ENCODE data around the gene IRF7.
"Not testable (repeated sequence)": the region's sequence is repeated elsewhere in the genome, so short reads cannot be mapped to it uniquely, and the experiment has no call there.

Gene IRF7

DNA sequence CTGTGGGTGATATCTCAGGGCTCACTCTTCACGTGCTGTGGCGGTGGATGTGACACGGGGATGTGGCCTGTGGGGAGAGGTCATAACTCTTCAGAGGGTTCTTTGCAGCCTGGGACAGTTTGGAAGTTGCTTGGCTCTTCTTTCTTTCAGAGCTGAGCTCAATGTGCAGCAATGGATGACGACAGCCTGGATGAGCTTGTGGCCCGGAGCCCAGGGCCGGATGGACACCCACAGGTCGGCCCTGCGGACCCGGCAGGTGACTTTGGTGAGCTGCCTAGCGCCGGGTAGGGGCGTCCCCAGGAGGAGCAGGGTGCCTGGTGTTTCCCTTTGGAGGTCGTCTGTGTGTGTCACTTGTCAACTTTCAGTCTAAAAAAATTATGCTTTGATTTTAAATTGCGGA is 34.4 kb downstream of the IRF7 start:
- no peak for DNase-seq (ENCODE audit: low spot score)

GRCh38 chr11:579830-580601 is 35.7 kb downstream of the IRF7 start:
- DNase-seq (ENCODE audit: low spot score) = no peak

- no peak for DNase-seq (ENCODE audit: low spot score)
Observed at GRCh38 chr11:578276-579035, 37.3 kb downstream of the IRF7 start.

DNA sequence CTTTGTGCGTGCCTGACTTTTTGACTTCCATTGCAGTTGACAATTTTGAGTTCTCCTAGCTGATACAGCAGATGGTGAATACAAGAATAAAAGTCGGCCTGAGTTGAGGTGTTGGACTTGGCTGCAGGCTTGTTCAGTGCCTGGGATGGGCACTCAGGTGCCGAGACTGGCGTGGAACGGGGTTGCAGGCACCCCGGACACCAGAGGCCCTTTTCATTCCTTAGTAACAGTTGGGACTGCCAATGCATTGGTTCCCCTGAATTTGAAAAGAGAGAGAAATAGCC is 38.2 kb downstream of the IRF7 start:
- DNase-seq (ENCODE audit: low spot score) = no peak

DNA sequence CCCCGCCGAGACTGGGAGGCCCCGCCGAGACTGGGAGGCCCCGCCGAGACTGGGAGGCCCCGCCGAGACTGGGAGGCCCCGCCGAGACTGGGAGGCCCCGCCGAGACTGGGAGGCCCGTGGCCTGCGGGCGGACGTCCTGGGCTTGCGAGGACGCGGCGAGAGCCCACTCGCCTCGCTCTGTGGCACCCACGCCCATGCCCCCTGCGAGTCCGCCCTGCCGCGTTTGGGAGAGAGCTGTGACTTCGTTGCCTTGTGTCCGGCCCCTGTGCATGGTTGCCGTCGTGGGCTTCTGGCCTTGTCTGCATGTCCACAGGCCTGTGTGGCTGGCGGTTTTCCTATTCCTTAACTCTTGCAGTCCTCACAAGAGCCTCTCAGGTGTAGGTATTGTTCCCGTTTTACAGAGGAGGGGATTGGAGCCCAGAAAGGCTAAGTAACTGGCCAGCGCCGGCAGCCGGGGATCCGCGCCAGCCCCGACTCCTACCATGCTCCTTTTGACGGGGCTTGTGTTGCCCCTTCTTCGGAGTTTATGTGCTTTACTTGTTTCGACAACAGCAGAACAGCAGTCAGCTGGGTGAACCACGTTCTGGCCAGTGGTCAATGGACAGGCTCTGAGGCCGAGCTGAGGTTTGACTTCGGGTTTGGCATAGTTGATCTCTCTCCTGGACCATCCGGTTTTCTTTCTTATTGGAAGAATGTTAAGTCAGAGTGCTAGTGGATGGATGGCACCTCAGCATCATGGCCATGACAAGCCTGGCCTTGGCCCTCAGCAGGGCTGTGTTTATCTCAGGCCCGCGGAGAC is 38.7 kb downstream of the IRF7 start:
- DNase-seq (ENCODE audit: low spot score) = no peak

DNA sequence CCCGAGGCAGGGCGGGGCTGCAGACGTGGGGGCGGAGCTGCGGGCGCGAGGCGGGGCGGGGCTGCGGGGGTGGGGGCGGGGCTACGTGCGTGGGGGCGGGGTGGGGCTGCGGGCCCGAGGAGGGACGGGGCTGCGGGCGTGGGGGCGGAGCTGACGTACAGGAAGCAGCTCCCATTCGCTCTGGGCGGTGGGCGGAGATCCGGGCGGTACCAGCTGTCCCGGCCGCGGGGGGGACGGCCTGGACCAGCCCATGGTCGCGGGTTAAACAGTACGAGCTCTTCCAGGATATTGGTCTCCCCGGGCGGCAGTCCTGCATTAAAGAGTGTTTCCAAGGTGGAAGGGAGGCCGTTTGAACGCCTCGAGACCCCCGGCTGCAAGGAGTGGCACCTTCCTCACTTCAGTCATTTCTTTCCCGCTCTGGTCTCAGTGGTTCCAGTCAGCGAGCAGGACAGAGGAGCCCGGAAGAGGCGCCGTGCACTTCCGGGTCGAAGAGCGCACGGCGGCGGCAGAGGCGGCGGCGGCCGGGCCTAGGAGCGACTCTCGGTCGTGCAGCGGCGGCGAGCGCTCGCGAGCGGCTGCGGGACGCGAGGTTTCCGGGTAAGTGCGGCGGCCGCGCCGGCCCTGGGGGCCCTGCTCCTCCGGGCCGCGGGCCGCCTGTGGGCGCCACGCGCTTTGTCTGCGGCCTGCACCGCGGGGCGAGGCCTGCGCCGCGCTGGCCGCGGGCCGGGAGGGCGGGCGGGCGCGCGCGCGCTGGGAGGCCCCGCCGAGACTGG is 39.6 kb downstream of the IRF7 start, which contains the start of gene PHRF1:
TSS of gene PHRF1 (plus strand) at position 475 of the 773 bp plus-strand sequence. CDS start 5,043 bp downstream, outside the sequence.
- DNase-seq (ENCODE audit: low spot score) = peak; percentile 98

- peak; percentile 82 for DNase-seq (ENCODE audit: low spot score)
Observed at GRCh38 chr11:575313-575995, 40.3 kb downstream of the IRF7 start.

DNA sequence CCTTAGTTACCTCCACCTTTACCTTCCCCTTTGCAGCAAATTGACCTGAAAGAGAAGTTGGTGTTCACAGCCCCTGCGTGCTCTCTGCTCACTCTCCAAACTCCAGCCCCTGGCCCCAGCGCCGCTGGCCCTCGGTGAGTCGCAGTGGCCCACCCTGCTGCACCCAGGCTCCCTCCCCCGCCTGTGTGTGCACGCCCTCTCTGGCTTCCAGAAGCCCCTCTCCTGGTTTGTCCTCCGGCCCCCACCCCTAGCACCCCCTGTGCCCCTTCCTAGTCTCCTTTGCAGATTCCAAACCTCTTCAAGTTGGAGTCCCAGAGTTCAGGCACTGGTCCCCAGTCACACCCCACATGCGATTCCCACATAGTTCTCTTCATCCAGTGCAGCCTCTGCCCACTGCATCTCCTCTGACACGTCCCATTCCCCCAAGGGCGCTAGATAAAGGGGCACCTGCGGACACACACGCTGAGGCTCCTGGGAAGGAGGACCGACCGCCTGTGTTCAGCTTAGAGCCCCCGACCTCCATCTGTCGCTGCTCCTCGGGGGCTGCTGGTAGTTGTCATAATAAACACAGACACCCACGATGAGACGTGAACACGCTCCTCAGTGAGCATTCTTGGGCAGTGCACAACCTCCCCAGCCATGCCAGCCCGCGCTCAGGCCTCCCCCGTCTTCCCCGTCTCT is 41.0 kb downstream of the IRF7 start:
- no peak for DNase-seq (ENCODE audit: low spot score)

GRCh38 chr11:574031-574570 is 41.6 kb downstream of the IRF7 start:
- not testable (repeated sequence) for DNase-seq (ENCODE audit: low spot score)

- no peak for DNase-seq (ENCODE audit: low spot score)
Observed at GRCh38 chr11:573146-573759, 42.5 kb downstream of the IRF7 start.

DNA sequence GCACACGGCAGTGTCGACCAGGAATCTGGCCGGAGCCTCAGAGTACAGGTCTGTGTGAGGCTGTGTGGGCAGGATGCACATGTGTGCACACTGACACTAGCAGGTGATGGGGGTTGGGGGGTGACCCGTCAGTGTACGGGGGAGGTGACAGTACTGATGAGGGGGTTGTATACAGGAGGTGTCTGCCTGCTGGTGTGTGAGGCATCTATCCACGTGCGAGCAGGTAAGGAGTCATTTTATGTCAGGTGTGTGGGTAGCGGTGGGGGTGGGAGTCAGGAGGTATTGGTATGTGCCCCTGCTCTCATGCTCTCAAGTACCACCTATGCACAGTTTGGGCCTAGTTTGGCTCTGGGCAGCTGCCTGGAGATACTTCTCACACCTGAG is 44.0 kb downstream of the IRF7 start:
- DNase-seq (ENCODE audit: low spot score) = no peak

DNA sequence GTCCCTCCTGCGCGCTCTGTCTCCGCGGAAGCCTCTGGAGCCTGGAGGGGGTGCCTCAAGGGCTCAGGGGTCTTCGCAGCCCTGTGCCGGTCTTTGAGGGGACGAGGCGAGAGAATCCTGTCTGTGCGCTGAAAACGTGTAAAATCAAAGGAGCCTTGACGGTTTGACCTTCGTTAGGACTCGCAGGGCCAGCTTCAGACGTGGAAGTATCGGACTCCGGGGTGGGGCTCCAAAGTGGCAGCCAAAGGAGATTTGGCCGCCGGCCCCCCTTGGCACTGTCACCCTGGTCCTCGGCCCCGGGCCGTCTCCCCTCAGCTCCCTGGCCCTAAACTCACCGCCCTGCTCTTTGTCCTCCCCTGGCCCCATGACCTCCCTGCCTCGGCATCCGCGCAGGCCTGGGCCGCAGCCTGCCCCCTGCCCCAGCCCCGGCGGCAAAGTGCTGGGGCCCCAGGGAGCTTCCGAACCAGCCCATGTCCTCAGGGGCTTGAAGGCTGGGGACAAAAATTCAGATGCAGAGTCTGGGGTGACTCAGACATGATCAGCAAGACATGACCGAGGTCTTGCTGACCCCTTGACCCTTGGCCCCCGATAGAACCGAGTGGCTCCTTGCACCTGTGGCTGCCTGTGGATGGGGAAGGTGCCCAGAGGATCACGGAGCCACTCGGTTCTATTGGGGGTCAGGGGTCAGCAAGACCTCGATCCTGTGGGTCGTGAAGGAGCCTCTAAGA is 46.4 kb downstream of the IRF7 start:
- peak; percentile 61 for DNase-seq (ENCODE audit: low spot score)

- DNase-seq (ENCODE audit: low spot score) = peak; percentile 97
Observed at GRCh38 chr11:568306-569157, 47.2 kb downstream of the IRF7 start.

DNA sequence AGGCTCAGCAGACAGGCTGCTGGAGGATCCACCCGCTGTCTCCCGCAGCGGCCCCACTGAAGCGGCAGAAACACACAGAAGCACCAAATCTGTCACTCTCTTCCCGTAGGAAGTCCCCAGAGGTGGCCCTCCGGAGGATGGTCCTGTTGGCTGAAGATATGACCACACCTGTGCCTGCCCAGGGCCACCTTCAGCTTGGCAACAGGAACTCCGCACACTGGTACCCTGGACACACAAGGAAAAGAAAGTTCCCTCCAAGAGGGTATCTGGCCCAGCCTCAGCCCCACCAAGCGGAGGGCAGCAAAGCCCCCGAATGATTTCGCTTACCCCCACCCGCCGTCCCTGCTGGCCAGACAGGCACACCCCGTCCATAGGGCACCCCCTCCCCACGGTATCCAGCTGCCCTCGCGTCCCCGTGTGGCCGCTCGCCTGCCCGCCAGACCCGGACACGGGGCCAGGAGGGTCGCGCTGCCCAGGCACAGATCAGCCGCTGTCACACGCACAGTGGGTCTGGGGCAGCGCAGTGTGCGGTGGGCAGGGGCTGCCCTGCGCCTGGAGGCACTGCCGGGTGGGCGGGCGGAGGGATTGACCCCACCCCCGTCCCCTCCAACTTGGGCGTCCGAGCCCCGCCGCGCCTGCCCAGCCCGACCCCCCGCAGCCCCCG is 48.0 kb downstream of the IRF7 start:
- no peak for DNase-seq (ENCODE audit: low spot score)

DNA sequence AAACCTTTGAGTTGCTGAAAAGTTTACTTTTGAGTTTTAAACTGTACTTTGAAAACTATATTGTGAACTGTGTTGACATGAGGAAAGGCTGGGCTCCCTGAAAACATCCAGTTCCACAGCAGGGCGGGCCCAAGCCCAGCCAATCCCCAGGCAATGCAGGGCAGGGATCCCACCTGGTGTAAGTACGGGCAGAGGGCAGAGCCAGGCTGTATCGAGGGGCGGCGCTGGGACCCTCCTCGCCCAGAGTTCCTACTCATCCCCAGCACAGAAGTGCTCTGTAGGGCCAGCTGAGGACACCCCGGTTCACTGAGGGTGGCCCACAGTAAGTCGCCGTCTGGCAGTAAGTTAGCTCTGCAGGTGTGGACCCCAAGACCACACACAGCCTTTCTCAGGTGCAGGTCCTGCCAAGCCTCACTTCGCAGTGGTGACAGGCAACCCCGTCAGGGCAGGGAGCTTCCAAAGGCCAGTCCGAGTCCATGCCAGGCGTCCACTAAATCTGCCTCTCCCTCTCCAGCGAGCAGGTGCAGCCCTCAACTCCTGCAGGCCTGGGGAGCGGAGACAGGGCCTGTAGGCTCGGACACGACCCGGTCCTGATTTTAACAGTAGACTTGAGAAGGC is 48.6 kb downstream of the IRF7 start:
- no peak for DNase-seq (ENCODE audit: low spot score)

DNA sequence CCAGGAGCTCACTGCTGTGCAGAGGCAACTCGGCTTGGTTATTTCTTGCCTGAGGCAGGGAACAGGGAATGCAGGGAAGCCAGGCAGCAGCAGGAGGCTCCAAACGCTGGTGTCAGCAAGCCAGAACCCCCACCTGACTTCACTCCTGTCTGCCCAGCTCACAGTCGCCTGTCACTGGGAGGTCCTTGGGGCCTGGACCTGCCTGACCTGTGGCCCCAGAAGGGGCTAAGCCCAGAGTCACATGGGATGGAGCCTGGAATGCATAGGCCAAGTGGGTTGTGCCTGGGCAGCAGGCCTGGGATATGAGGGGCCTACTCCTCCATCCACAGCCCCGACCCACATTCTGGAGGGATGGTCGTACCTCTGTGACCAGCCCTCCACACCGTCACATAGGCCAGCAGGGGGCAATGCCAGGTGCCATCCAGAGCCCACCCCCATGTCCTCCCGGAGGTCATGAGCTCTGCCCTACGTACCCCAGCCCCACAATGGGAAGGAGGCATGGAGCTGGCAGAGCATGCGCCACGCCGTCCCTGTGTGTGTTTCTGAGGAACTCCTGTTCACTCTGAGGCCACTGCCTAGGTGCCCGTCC is 49.7 kb downstream of the IRF7 start:
- no peak for DNase-seq (ENCODE audit: low spot score)

Measured in HuH-7.5 (cell line).